ENCODE results near the gene CDKN2B-AS1. TPM values are rescaled to one million over a fixed set of nuclear protein-coding genes. Genes with fewer than 3 reads are reported as not detected.

CDKN2B-AS1 gene
- total and polyA plus RNA-seq, 2 experiments from 2014 or later = 0.27 to 0.68 TPM

DNA sequence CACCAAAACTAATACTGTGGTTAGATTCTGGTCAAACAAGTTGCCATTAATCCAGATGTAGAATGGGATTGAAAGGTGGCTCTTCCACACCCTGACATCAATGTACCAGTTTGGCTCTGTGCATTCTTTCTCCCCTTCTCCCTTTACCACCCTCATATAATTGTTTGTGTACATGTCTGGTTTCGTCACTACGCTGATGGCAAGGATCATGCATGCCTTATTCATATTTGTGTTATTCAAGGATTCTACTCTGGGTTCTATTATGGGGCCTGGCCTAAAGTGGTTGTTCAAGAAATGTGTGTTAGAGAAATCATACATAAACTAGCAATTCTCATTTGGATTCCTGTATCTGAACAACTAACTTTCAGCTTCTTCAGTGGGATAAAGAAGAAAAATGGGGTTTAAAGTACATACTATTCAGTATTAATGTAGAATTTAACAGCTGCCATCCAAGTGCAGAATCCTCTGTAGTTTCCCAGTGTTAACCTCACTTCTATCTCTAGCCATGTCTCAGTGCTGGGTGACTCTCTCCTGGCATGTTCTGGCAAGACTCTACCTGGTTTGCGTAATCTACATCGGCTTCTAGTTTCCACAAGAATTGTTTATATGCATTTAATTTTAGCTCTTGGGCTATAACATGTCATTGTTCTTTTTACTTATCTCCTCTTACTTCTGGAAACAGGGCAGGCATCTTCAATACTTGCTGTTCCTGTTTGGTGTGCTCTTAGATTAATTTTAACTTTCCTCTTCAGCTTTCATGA is 42.5 kb downstream of the CDKN2B-AS1 start:
- no peaks in the 10 kb centered on the region for H3K36me3 ChIP-seq (replicated peaks; ENCODE audit: insufficient read depth, low read depth)
- H2AFZ ChIP-seq = no peak overlapping the region
- no peak overlapping the region for H3K4me3 ChIP-seq
- H3K4me2 ChIP-seq = no peak overlapping the region
- H3K9me3 ChIP-seq (ENCODE audit: low read depth) = no peaks in the 10 kb centered on the region
- no peak for DNase-seq (ENCODE audit: low spot score)
- H3K27me3 ChIP-seq = no peaks in the 10 kb centered on the region
- H3K4me1 ChIP-seq (ENCODE audit: insufficient read depth) = peaks cover 4% of the 10 kb centered on the region
- no peaks in the 10 kb centered on the region for H4K20me1 ChIP-seq (ENCODE audit: insufficient read depth, poor library complexity, severe bottlenecking)
- H3K9me2 ChIP-seq (replicated peaks; ENCODE audit: insufficient read depth) = no peaks in the 10 kb centered on the region
- no peaks in the 10 kb centered on the region for H3K79me2 ChIP-seq
- no peak for TF ChIP-seq EZH2phosphoT487 (IDR thresholded peaks at IDR 0.05; ENCODE audit: low read depth, severe bottlenecking, unreplicated experiment)
- no peak for TF ChIP-seq EZH2 (IDR thresholded peaks at IDR 0.05; ENCODE audit: borderline replicate concordance)
- TF ChIP-seq, protein P1, sequence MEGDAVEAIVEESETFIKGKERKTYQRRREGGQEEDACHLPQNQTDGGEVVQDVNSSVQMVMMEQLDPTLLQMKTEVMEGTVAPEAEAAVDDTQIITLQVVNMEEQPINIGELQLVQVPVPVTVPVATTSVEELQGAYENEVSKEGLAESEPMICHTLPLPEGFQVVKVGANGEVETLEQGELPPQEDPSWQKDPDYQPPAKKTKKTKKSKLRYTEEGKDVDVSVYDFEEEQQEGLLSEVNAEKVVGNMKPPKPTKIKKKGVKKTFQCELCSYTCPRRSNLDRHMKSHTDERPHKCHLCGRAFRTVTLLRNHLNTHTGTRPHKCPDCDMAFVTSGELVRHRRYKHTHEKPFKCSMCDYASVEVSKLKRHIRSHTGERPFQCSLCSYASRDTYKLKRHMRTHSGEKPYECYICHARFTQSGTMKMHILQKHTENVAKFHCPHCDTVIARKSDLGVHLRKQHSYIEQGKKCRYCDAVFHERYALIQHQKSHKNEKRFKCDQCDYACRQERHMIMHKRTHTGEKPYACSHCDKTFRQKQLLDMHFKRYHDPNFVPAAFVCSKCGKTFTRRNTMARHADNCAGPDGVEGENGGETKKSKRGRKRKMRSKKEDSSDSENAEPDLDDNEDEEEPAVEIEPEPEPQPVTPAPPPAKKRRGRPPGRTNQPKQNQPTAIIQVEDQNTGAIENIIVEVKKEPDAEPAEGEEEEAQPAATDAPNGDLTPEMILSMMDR (IDR thresholded peaks at IDR 0.05; ENCODE audit: poor library complexity) = no peak
- peak overlapping the region; percentile 12 for H3K27ac ChIP-seq
- WGBS (ENCODE audit: low lambda C conversion rate, missing lambda C conversion rate) = 84% methylated on average over 4 of the region's 4 CpGs

- Histone ChIP-seq H2AFZ (no peak overlapping the region), H4K20me1 (ENCODE audit: insufficient read depth, poor library complexity, severe bottlenecking) (no peaks in the 10 kb centered on the region), H3K9me2 (replicated peaks; ENCODE audit: insufficient read depth) (no peaks in the 10 kb centered on the region), H3K4me3 (no peak overlapping the region), H3K27me3 (no peaks in the 10 kb centered on the region), H3K9me3 (ENCODE audit: low read depth) (no peaks in the 10 kb centered on the region), H3K4me1 (ENCODE audit: insufficient read depth) (peaks cover 9% of the 10 kb centered on the region), H3K4me2 (no peak overlapping the region), H3K27ac (no peak overlapping the region), H3K79me2 (no peaks in the 10 kb centered on the region), H3K36me3 (replicated peaks; ENCODE audit: insufficient read depth, low read depth) (no peaks in the 10 kb centered on the region)
- WGBS (ENCODE audit: low lambda C conversion rate, missing lambda C conversion rate) = 30% methylated on average over 2 of the region's 2 CpGs
- DNase-seq (ENCODE audit: low spot score) = no peak
- no peak for TF ChIP-seq EZH2 (IDR thresholded peaks at IDR 0.05; ENCODE audit: borderline replicate concordance)
- TF ChIP-seq, protein P1 (IDR thresholded peaks at IDR 0.05; ENCODE audit: poor library complexity) = peak; percentile 53
- no peak for TF ChIP-seq EZH2phosphoT487 (IDR thresholded peaks at IDR 0.05; ENCODE audit: low read depth, severe bottlenecking, unreplicated experiment)
Observed at GRCh38 chr9:22037954-22038690, 43.5 kb downstream of the CDKN2B-AS1 start.

DNA sequence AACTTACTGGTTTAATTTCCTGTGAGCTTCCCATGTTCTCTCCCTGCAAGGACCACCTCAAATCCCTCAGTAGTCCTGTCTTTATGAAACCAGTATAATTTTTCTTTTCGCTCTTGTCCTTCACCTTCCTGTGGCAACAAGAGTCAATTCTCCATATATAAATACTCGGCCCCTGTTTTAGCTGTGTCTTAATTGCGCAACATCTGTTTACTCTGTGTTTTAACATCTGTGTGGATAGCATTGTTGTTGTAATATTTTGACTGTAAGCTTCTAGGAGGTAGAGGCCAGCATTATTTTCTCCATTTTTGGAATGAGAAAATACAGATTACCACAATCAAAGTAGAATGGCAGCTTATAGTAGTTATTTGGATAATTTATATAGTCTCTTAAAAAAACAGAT is 44.7 kb downstream of the CDKN2B-AS1 start:
- Histone ChIP-seq H3K4me2 (no peak overlapping the region), H3K27ac (no peak overlapping the region), H3K9me2 (replicated peaks; ENCODE audit: insufficient read depth) (no peaks in the 10 kb centered on the region), H3K4me3 (no peak overlapping the region), H3K27me3 (no peaks in the 10 kb centered on the region), H3K36me3 (replicated peaks; ENCODE audit: insufficient read depth, low read depth) (no peaks in the 10 kb centered on the region), H3K9me3 (ENCODE audit: low read depth) (no peaks in the 10 kb centered on the region), H3K4me1 (ENCODE audit: insufficient read depth) (peaks cover 9% of the 10 kb centered on the region), H2AFZ (no peak overlapping the region), H4K20me1 (ENCODE audit: insufficient read depth, poor library complexity, severe bottlenecking) (no peaks in the 10 kb centered on the region), H3K79me2 (no peaks in the 10 kb centered on the region)
- WGBS (ENCODE audit: low lambda C conversion rate, missing lambda C conversion rate) = 84% methylated on average over 3 of the region's 3 CpGs
- no peak for DNase-seq (ENCODE audit: low spot score)
- TF ChIP-seq EZH2 (IDR thresholded peaks at IDR 0.05; ENCODE audit: borderline replicate concordance) (no peak), EZH2phosphoT487 (IDR thresholded peaks at IDR 0.05; ENCODE audit: low read depth, severe bottlenecking, unreplicated experiment) (no peak)
- TF ChIP-seq, protein P1 (IDR thresholded peaks at IDR 0.05; ENCODE audit: poor library complexity) = no peak
